NCI-H748 treated with DMSO at 0.1 percent for 48 hours (cell line): ENCODE measurements around the gene PADI3.

Experiments used
- DNase-seq: peaks from one replicate; lab custom pipeline; 2025; lab: John Stamatoyannopoulos, UW

Gene PADI3

GRCh38 chr1:17248781-17249180, at the start of gene PADI3:
Gene PADI3, plus strand, starts transcription at chr1:17249098. Its CDS starts 40 bp downstream, at chr1:17249138.
- DNase-seq = no peak

GRCh38 chr1:17199267-17200044, 49.4 kb upstream of the PADI3 start:
- DNase-seq = no peak

GRCh38 chr1:17200246-17200645, 48.7 kb upstream of the PADI3 start:
- no peak for DNase-seq

- DNase-seq = no peak
Measured at GRCh38 chr1:17200756-17201155, 48.1 kb upstream of the PADI3 start.

GRCh38 chr1:17201201-17202021, 47.5 kb upstream of the PADI3 start:
- DNase-seq = no peak

- DNase-seq = no peak
Measured at GRCh38 chr1:17204546-17205440, 44.1 kb upstream of the PADI3 start, which contains the start of gene PADI1. Gene PADI1, plus strand, starts transcription at chr1:17205128. Its CDS starts 90 bp downstream, at chr1:17205218.

GRCh38 chr1:17205652-17206051, 43.2 kb upstream of the PADI3 start:
- no peak for DNase-seq

GRCh38 chr1:17206196-17206595, 42.7 kb upstream of the PADI3 start:
- DNase-seq = no peak

- DNase-seq = no peak
Measured at GRCh38 chr1:17207046-17207445, 41.9 kb upstream of the PADI3 start.

- no peak for DNase-seq
Measured at GRCh38 chr1:17207540-17207939, 41.4 kb upstream of the PADI3 start.

- DNase-seq = no peak
Measured at GRCh38 chr1:17207966-17208418, 40.9 kb upstream of the PADI3 start.

GRCh38 chr1:17208546-17208945, 40.4 kb upstream of the PADI3 start:
- no peak for DNase-seq

GRCh38 chr1:17209430-17209829, 39.5 kb upstream of the PADI3 start:
- no peak for DNase-seq

- no peak for DNase-seq
Measured at GRCh38 chr1:17210176-17210575, 38.7 kb upstream of the PADI3 start.

- no peak for DNase-seq
Measured at GRCh38 chr1:17211377-17211776, 37.5 kb upstream of the PADI3 start.

GRCh38 chr1:17212009-17212408, 36.9 kb upstream of the PADI3 start:
- DNase-seq = no peak

- no peak for DNase-seq
Measured at GRCh38 chr1:17212487-17213121, 36.3 kb upstream of the PADI3 start.

GRCh38 chr1:17213148-17213781, 35.6 kb upstream of the PADI3 start:
- DNase-seq = no peak

- no peak for DNase-seq
Measured at GRCh38 chr1:17213782-17214148, 35.1 kb upstream of the PADI3 start.

GRCh38 chr1:17214876-17215544, 33.9 kb upstream of the PADI3 start:
- DNase-seq = no peak

GRCh38 chr1:17215545-17215890, 33.4 kb upstream of the PADI3 start:
- no peak for DNase-seq
